GM18909 (cell line): ENCODE results near the gene NELL1.
"Not testable (repeated sequence)": the region's sequence is repeated elsewhere in the genome, so short reads cannot be mapped to it uniquely, and the experiment has no call there.

Experiments used
- ATAC-seq: cut with Tn5 transposase; IDR thresholded peaks from one replicate; pipeline ENCODE4 v1.9.1; 2021; ENCODE audit warnings: mild to moderate bottlenecking; ENCODE audit not compliant: unreplicated experiment, poor library complexity

NELL1 gene

DNA sequence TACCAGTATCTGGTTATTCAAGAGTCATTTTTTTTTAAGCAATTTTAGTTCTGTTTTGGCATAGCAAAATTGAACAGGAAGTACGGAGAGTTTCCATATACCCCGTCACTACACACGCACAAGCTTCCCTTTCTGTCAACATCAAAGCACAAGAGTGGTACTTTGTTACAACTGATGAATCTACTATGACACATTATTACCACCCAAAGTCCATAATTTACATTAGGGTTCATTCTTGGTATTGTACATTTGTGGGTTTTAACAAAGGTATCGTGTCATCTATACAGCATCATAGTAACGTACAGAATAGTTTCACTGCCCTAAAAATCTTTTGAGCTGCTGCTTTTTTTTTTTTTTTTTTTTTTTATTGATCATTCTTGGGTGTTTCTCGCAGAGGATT, 192.9 kb downstream of the NELL1 start:
- ATAC-seq: not testable (repeated sequence)

GRCh38 chr11:20864628-20865027, 195.2 kb downstream of the NELL1 start:
- ATAC-seq: no peak

- ATAC-seq: no peak
These were observed 195.8 kb downstream of the NELL1 start for GRCh38 chr11:20865161-20865560.

DNA sequence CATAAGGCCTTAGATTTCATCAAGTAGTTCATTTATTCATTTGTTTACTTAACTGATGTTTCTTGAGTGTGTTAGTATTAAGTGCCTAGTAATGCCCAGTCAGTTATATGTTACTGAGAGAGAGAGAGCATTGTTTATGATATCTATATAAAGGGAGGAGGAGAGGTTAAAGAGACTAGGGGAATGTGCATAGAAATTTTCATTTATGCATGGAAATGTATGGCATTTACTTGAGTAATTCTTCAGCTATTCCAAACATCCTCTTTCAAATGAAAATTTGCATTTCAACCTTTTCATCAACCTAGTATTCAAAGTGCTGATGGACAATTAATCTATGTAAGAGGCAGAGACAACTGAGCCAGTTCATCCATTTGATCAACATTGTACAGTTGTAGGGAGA, 199.7 kb downstream of the NELL1 start:
- ATAC-seq: no peak

DNA sequence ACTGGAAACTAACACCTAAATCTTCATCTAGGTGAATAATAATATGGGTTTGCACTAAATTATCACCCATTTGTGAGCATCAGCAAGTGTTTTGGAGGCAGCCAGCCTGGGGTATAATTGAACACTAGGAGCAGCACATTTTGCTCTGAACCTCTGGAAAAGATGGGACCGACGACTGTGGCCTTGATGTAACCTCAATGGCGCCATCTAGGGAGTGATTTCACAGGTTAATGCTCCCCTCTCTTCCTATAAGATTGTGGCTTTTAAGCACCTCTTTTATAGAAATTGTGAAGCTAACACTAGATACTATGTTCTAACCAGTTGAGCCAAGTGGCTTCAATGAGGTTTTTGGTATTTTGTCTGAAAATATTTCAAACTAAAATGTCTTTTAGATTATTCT, 203.7 kb downstream of the NELL1 start:
- ATAC-seq: no peak

- ATAC-seq: no peak
These were observed 205.0 kb downstream of the NELL1 start for GRCh38 chr11:20874358-20874757.

DNA sequence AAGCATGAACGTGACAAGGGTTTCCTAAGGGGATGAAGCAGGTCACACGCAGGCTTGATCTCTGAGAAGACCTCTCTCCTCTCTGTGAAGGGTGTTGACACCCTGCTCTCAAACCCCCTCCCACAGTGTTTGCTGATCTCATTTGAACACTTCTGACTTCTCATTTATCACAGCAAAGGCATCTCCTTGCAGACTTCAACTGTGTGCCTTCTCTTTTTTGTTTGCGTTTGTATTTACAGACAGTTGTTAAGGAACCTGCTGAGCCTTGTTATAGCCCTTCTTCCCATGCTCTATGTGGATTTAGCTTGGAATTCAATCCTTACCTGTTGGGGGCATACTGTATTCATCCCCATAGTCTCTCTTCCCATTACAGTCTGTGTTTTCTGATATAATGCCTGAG, 206.5 kb downstream of the NELL1 start:
- ATAC-seq: no peak

GRCh38 chr11:20876738-20877137, 207.4 kb downstream of the NELL1 start:
- no peak for ATAC-seq

- no peak for ATAC-seq
These were observed 210.7 kb downstream of the NELL1 start for GRCh38 chr11:20880094-20880493.

DNA sequence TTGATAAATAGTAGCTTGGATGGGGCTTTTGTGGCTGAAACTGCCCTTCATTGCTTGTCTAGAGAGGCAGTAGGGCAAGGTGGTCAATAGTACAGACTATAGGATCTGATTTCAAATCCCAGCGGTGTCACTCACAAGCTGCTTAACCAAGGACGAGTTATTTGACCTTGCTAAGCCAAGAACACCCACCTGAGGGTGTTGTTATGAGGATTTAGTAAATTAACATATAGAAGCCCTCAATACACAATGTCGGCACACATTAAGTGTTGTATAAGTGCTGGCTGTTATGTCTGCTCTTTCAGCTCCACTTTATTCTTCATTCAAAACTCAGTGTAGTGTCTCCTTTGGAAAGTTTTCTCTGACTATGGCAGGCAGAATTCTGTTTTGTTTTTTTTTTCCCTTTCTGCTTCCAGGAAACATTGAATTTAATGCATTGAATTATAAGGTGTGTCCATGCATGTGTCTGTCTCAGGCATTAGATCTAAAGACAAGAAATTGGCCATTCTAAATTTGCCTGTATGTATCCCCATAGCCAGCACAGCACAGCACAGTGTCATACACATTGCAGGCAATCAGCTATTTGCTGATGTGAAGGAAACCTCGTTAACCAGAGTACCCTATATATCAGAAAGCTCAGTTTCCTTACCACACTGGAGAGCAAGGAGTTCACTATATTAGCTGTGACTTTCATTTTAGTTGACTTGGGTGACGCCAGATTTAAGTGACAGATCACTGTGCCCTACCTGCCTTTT, 212.1 kb downstream of the NELL1 start:
- ATAC-seq: no peak

DNA sequence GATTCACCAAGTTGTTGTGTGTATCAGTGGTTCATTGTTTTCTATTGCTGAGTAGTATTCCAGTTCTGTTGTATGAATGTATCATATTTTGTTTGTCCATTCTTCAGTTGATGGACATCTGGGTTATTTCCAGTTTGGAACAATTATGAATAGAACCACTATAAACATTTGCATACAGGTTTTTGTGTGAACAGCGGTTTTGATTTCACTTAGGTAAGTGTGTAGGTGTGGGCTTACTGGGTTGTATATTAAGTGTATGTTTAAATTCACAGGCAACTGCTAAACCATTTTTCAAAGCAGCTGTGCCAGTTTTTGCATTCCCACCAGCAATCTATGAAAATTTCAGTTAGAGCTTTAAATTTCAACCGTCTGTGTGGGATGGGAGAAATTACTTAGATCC, 217.8 kb downstream of the NELL1 start:
- ATAC-seq: no peak

- ATAC-seq: no peak
These were observed 224.9 kb downstream of the NELL1 start for GRCh38 chr11:20894296-20894695.

GRCh38 chr11:20909995-20910726, 240.8 kb downstream of the NELL1 start:
- ATAC-seq: no peak

DNA sequence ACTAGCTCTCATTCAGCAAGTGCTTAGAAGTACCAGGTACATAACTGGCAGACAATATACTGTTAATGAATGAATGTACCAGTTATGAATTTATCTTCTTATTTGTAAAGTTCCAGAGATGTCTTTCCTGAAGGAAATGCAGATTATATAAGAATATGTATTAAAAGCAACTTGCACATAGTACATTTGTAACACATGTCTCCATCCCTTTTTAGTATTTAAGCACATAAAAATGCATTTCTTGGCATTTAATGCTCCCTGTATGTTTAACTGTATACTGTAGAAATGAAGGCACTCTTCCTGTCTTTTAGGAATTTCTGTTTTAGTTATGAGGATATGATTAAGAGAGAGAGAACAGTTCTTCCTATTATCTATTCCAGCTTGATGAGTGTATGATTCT, 241.3 kb downstream of the NELL1 start:
- no peak for ATAC-seq

DNA sequence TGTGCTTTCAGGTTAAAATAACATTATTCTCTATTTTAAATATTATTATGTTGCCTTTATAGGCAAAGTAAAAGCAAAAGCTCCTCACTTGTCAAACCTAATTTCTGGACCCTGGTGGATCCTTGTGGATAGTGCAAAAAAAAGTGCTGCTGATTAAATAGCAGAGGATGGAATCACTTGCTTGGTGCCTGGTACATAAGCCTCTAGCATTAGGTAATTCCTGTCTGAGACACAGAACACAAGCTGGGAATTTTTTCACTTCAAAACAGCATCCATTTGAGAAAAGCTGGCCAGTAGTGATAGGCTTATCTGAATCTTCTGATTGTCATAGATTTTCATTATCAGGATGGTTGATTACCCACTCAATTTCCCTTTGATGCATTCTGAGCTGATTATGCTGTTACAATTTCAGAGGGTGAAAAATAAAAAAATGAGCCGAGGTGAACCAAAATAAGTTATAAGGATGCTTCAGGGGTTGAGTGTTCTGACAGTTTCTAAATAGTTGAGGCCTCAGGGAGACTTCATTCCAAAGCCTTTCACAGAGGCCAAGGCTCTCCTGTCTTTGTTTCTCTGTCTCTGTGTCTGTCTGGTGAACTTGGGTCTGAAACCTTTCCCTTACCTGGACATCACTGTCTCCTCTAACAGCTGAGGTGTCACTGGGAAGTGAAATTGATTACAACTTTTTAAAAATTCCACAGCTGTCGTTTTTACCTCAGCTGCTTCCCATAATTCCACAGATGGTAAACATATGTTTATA, 242.9 kb downstream of the NELL1 start:
- no peak for ATAC-seq

DNA sequence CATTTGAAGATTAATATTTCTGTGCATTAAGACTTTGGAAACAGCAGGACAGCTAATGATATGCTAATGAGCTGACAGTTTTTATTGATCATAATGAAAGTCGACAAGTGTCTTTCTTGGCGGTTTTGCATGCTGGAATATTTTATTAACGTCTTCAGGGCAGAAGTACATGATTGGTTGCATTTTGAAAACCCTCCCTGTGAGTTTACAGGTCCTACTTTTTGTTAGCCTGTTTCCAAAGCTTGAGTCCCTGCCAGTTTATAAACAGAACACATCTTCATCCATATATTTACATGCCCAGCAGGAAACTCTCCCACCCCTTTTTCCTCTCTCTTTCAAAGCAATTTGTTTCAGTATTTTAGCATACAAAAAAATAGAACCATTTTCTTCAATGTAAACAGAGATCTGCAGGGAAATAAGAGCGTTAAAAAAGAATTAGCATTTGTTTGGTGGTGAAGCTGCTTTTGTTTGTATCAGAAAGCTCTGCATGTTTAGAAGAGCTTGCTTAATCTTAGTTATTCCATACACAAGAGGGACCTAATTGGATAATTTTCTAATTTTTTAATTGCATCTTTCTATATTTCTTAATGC, 243.6 kb downstream of the NELL1 start:
- no peak for ATAC-seq

DNA sequence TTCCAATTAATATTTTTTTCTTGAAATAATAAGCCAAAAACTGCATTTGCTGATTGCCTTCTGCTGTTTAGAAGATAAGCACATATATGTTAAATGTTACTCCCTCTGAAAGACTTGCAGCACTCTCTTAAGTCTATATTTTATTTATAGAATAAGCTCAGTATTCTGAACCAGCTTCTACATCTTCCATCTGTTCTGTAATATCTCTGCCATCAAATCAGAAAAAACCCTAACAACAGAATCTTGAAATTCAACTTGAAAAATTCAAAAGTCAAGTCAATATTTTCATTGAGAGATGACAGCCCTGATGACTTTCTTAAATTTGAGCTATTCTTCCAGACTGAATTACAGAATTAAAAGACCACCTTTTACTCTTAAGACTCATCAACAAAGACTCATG, 247.9 kb downstream of the NELL1 start:
- ATAC-seq: no peak

- ATAC-seq: no peak
These were observed 257.6 kb downstream of the NELL1 start for GRCh38 chr11:20926799-20927540.

- ATAC-seq: no peak
These were observed 261.6 kb downstream of the NELL1 start for GRCh38 chr11:20931029-20931428.

DNA sequence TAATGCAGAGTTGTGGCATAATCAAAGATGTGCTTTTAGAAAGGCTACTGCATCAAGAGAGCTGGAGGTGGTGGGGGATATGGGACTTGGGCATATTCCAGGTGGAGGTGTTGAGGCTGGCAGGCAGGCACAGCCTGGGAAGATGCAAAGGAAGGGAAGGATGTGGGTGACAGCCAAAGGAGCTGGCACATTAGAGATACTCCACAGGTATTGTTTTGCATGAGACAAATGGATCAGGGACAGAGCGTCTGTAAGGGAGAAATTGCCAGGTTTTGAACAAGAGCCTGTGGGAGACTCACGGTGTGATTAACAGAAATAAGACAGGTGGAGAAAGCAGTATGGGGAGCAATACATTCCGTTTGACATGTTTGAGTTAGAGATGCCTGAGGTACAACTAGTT, 263.7 kb downstream of the NELL1 start:
- ATAC-seq: no peak
